ENCODE results near the gene FOXP1. TPM values are rescaled to one million over a fixed set of nuclear protein-coding genes. Genes with fewer than 3 reads are reported as not detected.

The FOXP1 gene
- total RNA-seq, 4 donors from 2014 or later = 49.8 to 157 (median 71.9) TPM

GRCh38 chr3:71482771-71483170 is 100.8 kb downstream of the FOXP1 start:
- H3K36me3 ChIP-seq = no peaks in the 10 kb centered on the region
- H3K27me3 ChIP-seq = no peaks in the 10 kb centered on the region
- H3K4me1 ChIP-seq = no peaks in the 10 kb centered on the region
- H3K4me3 ChIP-seq = no peak overlapping the region
- H3K27ac ChIP-seq = no peak overlapping the region
- TF ChIP-seq POLR2A (IDR thresholded peaks at IDR 0.05) = no peak
- no peak for TF ChIP-seq EP300 (IDR thresholded peaks at IDR 0.05)
- no peak for TF ChIP-seq CTCF (IDR thresholded peaks at IDR 0.05)
- no peak for TF ChIP-seq POLR2AphosphoS5 (IDR thresholded peaks at IDR 0.05)
- DNase-seq (ENCODE audit: low spot score in 2 of 2) = no peak
- no peaks in the 10 kb centered on the region for H3K9me3 ChIP-seq
- WGBS = 93% methylated on average over 5 of the region's 5 CpGs

GRCh38 chr3:71478568-71478967 is 105.0 kb downstream of the FOXP1 start:
- H3K27ac ChIP-seq = no peak overlapping the region
- H3K9me3 ChIP-seq = no peaks in the 10 kb centered on the region
- no peak for DNase-seq (ENCODE audit: low spot score in 2 of 2)
- no peaks in the 10 kb centered on the region for H3K4me1 ChIP-seq
- H3K4me3 ChIP-seq = no peak overlapping the region
- 75% methylated on average over 2 of the region's 2 CpGs for WGBS
- no peaks in the 10 kb centered on the region for H3K27me3 ChIP-seq
- no peak for TF ChIP-seq CTCF (IDR thresholded peaks at IDR 0.05)
- no peak for TF ChIP-seq EP300 (IDR thresholded peaks at IDR 0.05)
- no peak for TF ChIP-seq POLR2AphosphoS5 (IDR thresholded peaks at IDR 0.05)
- no peak for TF ChIP-seq POLR2A (IDR thresholded peaks at IDR 0.05)
- H3K36me3 ChIP-seq = no peaks in the 10 kb centered on the region

GRCh38 chr3:71476950-71477349 is 106.6 kb downstream of the FOXP1 start:
- Histone ChIP-seq H3K27ac (no peak overlapping the region), H3K4me3 (no peak overlapping the region), H3K36me3 (no peaks in the 10 kb centered on the region), H3K4me1 (no peaks in the 10 kb centered on the region), H3K9me3 (no peaks in the 10 kb centered on the region), H3K27me3 (no peaks in the 10 kb centered on the region)
- TF ChIP-seq POLR2A (IDR thresholded peaks at IDR 0.05) = no peak
- TF ChIP-seq CTCF (IDR thresholded peaks at IDR 0.05) = no peak
- TF ChIP-seq EP300 (IDR thresholded peaks at IDR 0.05) = no peak
- TF ChIP-seq POLR2AphosphoS5 (IDR thresholded peaks at IDR 0.05) = no peak
- DNase-seq (ENCODE audit: low spot score in 2 of 2) = no peak
- WGBS = 100% methylated on average over 2 of the region's 2 CpGs

- peaks cover 6% of the 10 kb centered on the region for H3K4me1 ChIP-seq
- no peak for DNase-seq (ENCODE audit: low spot score in 2 of 2)
- no peaks in the 10 kb centered on the region for H3K9me3 ChIP-seq
- TF ChIP-seq EP300 (IDR thresholded peaks at IDR 0.05) (no peak), CTCF (IDR thresholded peaks at IDR 0.05) (no peak)
- H3K27ac ChIP-seq = no peak overlapping the region
- WGBS = 15% methylated on average over 1 of the region's 1 CpG
- H3K36me3 ChIP-seq = no peaks in the 10 kb centered on the region
- no peak overlapping the region for H3K4me3 ChIP-seq
- H3K27me3 ChIP-seq = no peaks in the 10 kb centered on the region
Measured at GRCh38 chr3:71469138-71469435, 114.4 kb downstream of the FOXP1 start.

GRCh38 chr3:71468311-71469137 is 115.0 kb downstream of the FOXP1 start:
- no peak overlapping the region for H3K27ac ChIP-seq
- 74% methylated on average over 12 of the region's 12 CpGs for WGBS
- TF ChIP-seq POLR2A (IDR thresholded peaks at IDR 0.05) = no peak
- no peak for TF ChIP-seq CTCF (IDR thresholded peaks at IDR 0.05)
- TF ChIP-seq POLR2AphosphoS5 (IDR thresholded peaks at IDR 0.05) = no peak
- TF ChIP-seq EP300 (IDR thresholded peaks at IDR 0.05) = no peak
- no peaks in the 10 kb centered on the region for H3K9me3 ChIP-seq
- no peak overlapping the region for H3K4me3 ChIP-seq
- peaks cover 6% of the 10 kb centered on the region for H3K4me1 ChIP-seq
- DNase-seq (ENCODE audit: low spot score in 2 of 2) = no peak
- H3K36me3 ChIP-seq = no peaks in the 10 kb centered on the region
- H3K27me3 ChIP-seq = no peaks in the 10 kb centered on the region
